ENCODE data around the gene FAM47B.

The FAM47B gene

GRCh38 chrX:34956916-34957315 is 14.3 kb downstream of the FAM47B start:
- TF ChIP-seq POLR2A (IDR thresholded peaks at IDR 0.05; ENCODE audit: low read depth, low read length) (no peak), POLR2AphosphoS5 (IDR thresholded peaks at IDR 0.05; ENCODE audit: low read depth, low read length) (no peak)
- DNase-seq (ENCODE audit: insufficient read length), result no peak
- FAIRE-seq, result no peak

- DNase-seq (ENCODE audit: insufficient read length), result no peak
- no peak for FAIRE-seq
- no peak for TF ChIP-seq TAF1 (IDR thresholded peaks at IDR 0.05; ENCODE audit: borderline replicate concordance, low read depth, low read length)
- TF ChIP-seq POLR2A (IDR thresholded peaks at IDR 0.05; ENCODE audit: low read depth, low read length), result no peak
- TF ChIP-seq POLR2AphosphoS5 (IDR thresholded peaks at IDR 0.05; ENCODE audit: low read depth, low read length), result no peak
Measured at GRCh38 chrX:34961662-34962061, 19.1 kb downstream of the FAM47B start.

- DNase-seq (ENCODE audit: insufficient read length) (no peak), FAIRE-seq (no peak)
- no peak for TF ChIP-seq POLR2AphosphoS5 (IDR thresholded peaks at IDR 0.05; ENCODE audit: low read depth, low read length)
- TF ChIP-seq POLR2A (IDR thresholded peaks at IDR 0.05; ENCODE audit: low read depth, low read length), result no peak
- no peak for TF ChIP-seq TAF1 (IDR thresholded peaks at IDR 0.05; ENCODE audit: borderline replicate concordance, low read depth, low read length)
Measured at GRCh38 chrX:34972206-34972605, 29.6 kb downstream of the FAM47B start.

GRCh38 chrX:34978171-34978570 is 35.6 kb downstream of the FAM47B start:
- DNase-seq (ENCODE audit: insufficient read length) (no peak), FAIRE-seq (no peak)
- TF ChIP-seq POLR2AphosphoS5 (IDR thresholded peaks at IDR 0.05; ENCODE audit: low read depth, low read length), result no peak
- TF ChIP-seq POLR2A (IDR thresholded peaks at IDR 0.05; ENCODE audit: low read depth, low read length), result no peak
- TF ChIP-seq TAF1 (IDR thresholded peaks at IDR 0.05; ENCODE audit: borderline replicate concordance, low read depth, low read length), result no peak

- TF ChIP-seq TAF1 (IDR thresholded peaks at IDR 0.05; ENCODE audit: borderline replicate concordance, low read depth, low read length) (no peak), POLR2AphosphoS5 (IDR thresholded peaks at IDR 0.05; ENCODE audit: low read depth, low read length) (no peak), POLR2A (IDR thresholded peaks at IDR 0.05; ENCODE audit: low read depth, low read length) (no peak)
- no peak for FAIRE-seq
- no peak for DNase-seq (ENCODE audit: insufficient read length)
Measured at GRCh38 chrX:34987646-34988045, 45.0 kb downstream of the FAM47B start.
